IgD-negative memory B cell (primary cell): ENCODE results near the gene VPS16. TPM values are rescaled to one million over a fixed set of nuclear protein-coding genes. Genes with fewer than 3 reads are reported as not detected.
"Not testable (repeated sequence)": the region's sequence is repeated elsewhere in the genome, so short reads cannot be mapped to it uniquely, and the experiment has no call there.

Experiments used
- H3K27ac Mint-ChIP-seq, 3 donors: one replicate each; pipeline ENCODE4 v1.8.0; 2020 to 2022; ENCODE audit warnings: mild to moderate bottlenecking in 3 of 3, mixed read lengths in 3 of 3, moderate library complexity in 1 of 3
- H3K27me3 Mint-ChIP-seq: one replicate; pipeline ENCODE4 v1.8.0; 2021; ENCODE audit warnings: mixed read lengths
- H3K36me3 Mint-ChIP-seq: one replicate; pipeline ENCODE4 v1.8.0; 2020; ENCODE audit warnings: mild to moderate bottlenecking, mixed read lengths
- H3K4me1 Mint-ChIP-seq, 3 donors: one replicate each; pipeline ENCODE4 v1.8.0; 2020 to 2022; ENCODE audit warnings: mixed read lengths in 3 of 3, mild to moderate bottlenecking in 1 of 3
- H3K4me3 Mint-ChIP-seq, 4 donors: one replicate each; pipeline ENCODE4 v1.8.0; 2020 to 2022; ENCODE audit warnings: mild to moderate bottlenecking in 4 of 4, mixed read lengths in 4 of 4, moderate library complexity in 3 of 4
- H3K9me3 Mint-ChIP-seq, 3 donors: one replicate each; pipeline ENCODE4 v1.8.0; 2020 to 2021; ENCODE audit warnings: mixed read lengths in 3 of 3, mild to moderate bottlenecking in 1 of 3
- polyA plus RNA-seq: library from polyadenylated mRNA; unstranded; fragments of 300-500 nt; fragmentation: Illumina TruSeq; gene quantifications from one replicate; pipeline ENCODE4 v1.2.3, GENCODE V29; 2021

The VPS16 gene
- polyA plus RNA-seq, 1 donor from 2014 or later, result 22.4 TPM

DNA sequence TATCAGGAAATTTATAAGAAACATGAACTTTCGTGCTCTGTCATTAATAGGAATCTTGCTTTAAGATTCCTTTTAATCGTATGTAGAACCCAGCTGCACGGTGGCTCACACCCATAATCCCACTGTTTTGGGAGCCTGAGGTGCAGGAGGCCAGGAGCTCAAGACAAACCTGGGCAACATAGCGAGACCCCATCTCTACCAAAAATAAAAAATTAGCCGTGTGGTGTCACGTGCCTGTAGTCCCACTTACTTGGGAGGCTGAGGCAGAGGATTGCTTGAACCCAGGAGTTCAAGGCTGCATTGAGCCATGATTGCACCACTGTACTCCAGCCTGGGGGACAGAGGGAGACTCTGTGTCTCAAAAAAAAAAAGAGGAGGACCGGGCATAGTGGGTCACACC is 40.1 kb downstream of the VPS16 start:
- Mint-ChIP-seq H3K27ac (no peak overlapping the region), H3K4me1 (peaks cover 20 to 43% (median 39%) of the 10 kb centered on the region in 3 donors), H3K27me3 (no peaks in the 10 kb centered on the region), H3K9me3 (no peaks in the 10 kb centered on the region), H3K4me3 (no peak overlapping the region), H3K36me3 (peaks cover 3% of the 10 kb centered on the region)

- Mint-ChIP-seq H3K27ac (no peak overlapping the region), H3K9me3 (no peaks in the 10 kb centered on the region), H3K4me1 (peaks cover 25 to 35% (median 33%) of the 10 kb centered on the region in 3 donors), H3K4me3 (peak overlapping the region in 1 of 4 donors; percentile 73), H3K36me3 (peaks cover 7% of the 10 kb centered on the region), H3K27me3 (no peaks in the 10 kb centered on the region)
These were observed 43.4 kb downstream of the VPS16 start for GRCh38 chr20:2883726-2884637.

DNA sequence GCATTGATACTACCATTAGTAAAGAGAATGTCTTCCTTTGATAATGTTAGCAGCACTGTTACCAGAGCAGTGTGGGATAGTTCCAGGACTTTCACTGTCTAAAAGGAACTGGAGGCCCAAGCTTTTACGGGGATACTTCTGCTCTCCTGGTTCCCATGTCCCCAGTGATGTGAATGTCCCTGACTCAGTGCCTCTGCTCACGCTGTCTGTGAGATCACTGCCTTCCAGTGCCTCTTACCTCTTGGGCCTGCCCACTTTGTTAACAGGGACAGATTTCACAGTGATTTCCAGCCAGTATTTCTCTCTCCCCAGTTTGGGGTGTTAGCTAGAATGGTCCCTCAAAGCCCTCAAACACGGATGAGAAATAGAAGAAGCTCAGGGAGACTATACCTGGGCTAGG is 47.2 kb downstream of the VPS16 start:
- Mint-ChIP-seq H3K9me3 (no peaks in the 10 kb centered on the region), H3K4me1 (peaks cover 37 to 45% (median 40%) of the 10 kb centered on the region in 3 donors), H3K36me3 (peaks cover 11% of the 10 kb centered on the region), H3K27ac (peak overlapping the region in 1 of 3 donors; percentile 7), H3K4me3 (no peak overlapping the region), H3K27me3 (no peaks in the 10 kb centered on the region)

DNA sequence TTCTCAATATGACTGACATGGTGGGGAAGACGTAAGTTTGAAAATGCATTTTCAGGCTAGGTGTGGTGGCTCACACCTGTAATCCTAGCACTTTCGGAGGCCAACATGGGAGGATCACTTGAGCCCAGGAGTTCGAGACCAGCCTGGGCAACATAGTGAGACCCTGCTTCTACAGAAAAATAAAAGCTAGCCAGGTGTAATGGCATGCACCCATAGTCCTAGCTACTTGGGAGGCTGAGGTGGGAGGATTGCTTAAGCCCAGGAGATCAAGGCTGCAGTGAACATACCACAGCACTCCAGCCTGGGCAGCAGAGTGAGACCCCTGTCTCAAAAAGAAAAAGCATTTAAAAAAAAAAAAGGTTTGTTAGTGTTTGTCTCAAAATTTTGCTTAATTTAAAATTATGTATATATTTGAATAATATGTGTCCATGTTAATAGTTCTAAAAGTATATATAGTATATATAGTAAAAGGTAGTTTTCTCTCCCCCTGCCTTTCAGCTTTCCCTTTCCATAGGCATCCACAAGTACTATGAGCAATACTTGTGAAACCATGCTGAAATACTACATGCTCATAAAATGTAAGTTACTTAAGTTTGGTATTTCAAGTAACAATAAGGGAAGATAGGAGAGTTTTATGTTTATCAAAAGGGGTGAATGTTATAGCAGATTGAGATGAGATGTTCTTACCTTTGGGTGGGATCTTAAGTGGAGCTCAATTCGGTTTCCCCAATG is 47.8 kb downstream of the VPS16 start:
- H3K27me3 Mint-ChIP-seq, result no peaks in the 10 kb centered on the region
- H3K4me1 Mint-ChIP-seq, result peaks cover 37 to 48% (median 40%) of the 10 kb centered on the region in 3 donors
- no peaks in the 10 kb centered on the region for H3K9me3 Mint-ChIP-seq
- peaks cover 11% of the 10 kb centered on the region for H3K36me3 Mint-ChIP-seq
- no peak overlapping the region for H3K27ac Mint-ChIP-seq
- H3K4me3 Mint-ChIP-seq, result no peak overlapping the region

DNA sequence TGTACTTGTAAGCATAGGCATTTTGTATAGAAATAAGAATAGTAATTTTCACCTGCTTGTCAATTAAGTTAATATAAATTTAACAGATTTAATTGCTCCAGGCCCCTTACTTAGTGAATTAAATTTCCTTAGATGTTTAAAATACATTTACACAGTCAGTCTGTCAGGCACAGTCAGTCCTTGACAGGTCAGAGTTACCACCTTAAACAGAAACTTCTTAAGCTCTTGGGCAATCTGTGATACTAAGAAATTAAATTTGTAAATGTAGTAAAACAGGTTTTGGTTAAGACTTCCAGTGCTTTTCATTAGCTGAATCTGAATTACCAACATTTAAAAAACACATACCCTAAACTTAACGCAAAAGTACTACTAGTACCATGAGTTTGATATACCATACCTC is 48.7 kb downstream of the VPS16 start:
- no peak overlapping the region for H3K27ac Mint-ChIP-seq
- no peaks in the 10 kb centered on the region for H3K9me3 Mint-ChIP-seq
- H3K27me3 Mint-ChIP-seq, result no peaks in the 10 kb centered on the region
- H3K4me1 Mint-ChIP-seq, result peaks cover 32 to 44% (median 33%) of the 10 kb centered on the region in 3 donors
- no peak overlapping the region for H3K4me3 Mint-ChIP-seq
- H3K36me3 Mint-ChIP-seq, result peaks cover 12% of the 10 kb centered on the region

GRCh38 chr20:2889797-2890196 is 49.3 kb downstream of the VPS16 start:
- Mint-ChIP-seq H3K9me3 (no peaks in the 10 kb centered on the region), H3K27me3 (no peaks in the 10 kb centered on the region), H3K36me3 (peaks cover 13% of the 10 kb centered on the region), H3K4me1 (peaks cover 31 to 42% (median 32%) of the 10 kb centered on the region in 3 donors), H3K27ac (no peak overlapping the region), H3K4me3 (no peak overlapping the region)

DNA sequence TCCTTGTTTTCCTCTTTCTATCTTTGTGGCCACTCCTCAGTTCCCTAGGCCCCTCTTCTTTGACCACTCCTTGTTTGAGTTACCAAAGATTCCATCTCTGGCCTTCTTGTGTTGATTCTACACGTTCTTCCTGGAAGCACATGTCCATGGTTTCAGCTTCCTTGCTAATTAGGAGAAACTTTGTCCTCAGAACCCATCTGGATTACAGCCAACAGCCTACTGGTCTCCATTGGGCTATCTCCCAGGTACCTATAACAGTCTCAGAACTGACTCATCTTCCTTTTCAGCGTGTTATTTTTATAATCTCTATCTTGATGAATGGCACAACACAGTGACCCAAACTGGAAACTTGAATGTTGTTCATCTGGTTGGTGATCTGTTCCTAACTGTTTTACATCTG is 50.2 kb downstream of the VPS16 start:
- H3K27me3 Mint-ChIP-seq, result no peaks in the 10 kb centered on the region

DNA sequence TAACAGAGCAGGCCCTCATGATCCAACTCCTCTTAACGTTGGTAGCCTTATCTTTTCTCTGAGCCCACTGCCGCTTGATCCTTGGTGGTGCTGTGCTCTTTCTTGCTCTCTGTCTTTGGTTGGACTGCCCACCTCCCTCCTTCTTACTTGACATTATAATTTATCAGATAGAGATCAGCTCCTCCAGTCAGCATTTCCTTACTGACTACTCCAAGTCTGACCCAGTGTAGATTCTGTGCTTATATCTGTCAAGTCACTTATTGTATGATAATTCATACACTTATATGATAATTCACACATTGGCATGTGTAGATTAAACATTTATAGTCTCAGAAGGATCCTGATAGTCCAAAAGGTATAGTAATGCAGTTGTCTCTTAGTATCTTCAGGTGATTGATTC is 50.8 kb downstream of the VPS16 start:
- H3K27ac Mint-ChIP-seq, result no peak overlapping the region
- H3K9me3 Mint-ChIP-seq, result no peaks in the 10 kb centered on the region
- H3K4me1 Mint-ChIP-seq, result peaks cover 27 to 35% (median 28%) of the 10 kb centered on the region in 3 donors
- no peaks in the 10 kb centered on the region for H3K27me3 Mint-ChIP-seq
- no peak overlapping the region for H3K4me3 Mint-ChIP-seq
- peaks cover 10% of the 10 kb centered on the region for H3K36me3 Mint-ChIP-seq

More for the DNA sequence above, 50.2 kb downstream of the VPS16 start:
- H3K4me1 Mint-ChIP-seq, result peaks cover 26 to 34% (median 29%) of the 10 kb centered on the region in 3 donors
- H3K36me3 Mint-ChIP-seq, result peaks cover 10% of the 10 kb centered on the region
- H3K4me3 Mint-ChIP-seq, result no peak overlapping the region
- no peak overlapping the region for H3K27ac Mint-ChIP-seq
- no peaks in the 10 kb centered on the region for H3K9me3 Mint-ChIP-seq

- Mint-ChIP-seq H3K27ac (no peak overlapping the region), H3K9me3 (no peaks in the 10 kb centered on the region), H3K4me3 (peak overlapping the region in 1 of 4 donors; percentile 46), H3K27me3 (no peaks in the 10 kb centered on the region), H3K36me3 (peaks cover 10% of the 10 kb centered on the region), H3K4me1 (peaks cover 26 to 37% (median 31%) of the 10 kb centered on the region in 3 donors)
These were observed 51.8 kb downstream of the VPS16 start for GRCh38 chr20:2892376-2892775.

DNA sequence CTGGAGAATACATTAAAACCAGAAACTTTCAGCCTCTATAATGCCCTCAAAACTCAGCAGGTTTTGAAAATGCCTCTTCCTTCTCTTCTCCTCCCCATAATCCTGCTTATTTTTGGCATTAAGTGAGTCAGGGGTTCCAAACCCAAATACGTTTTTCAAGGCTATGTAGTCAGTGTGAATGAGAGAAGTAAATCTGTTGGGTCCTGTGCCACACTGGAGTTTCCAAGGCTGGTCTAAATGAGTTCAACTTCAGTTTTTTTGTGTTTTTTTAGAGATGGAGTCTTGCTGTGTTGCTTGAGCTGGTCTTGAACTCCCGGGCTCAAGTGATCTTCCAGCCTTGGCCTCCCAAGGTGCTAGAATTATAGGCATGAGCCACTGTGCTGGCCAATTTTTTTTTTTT is 53.7 kb downstream of the VPS16 start:
- Mint-ChIP-seq H3K36me3 (peaks cover 6% of the 10 kb centered on the region), H3K4me3 (no peak overlapping the region), H3K27ac (no peak overlapping the region), H3K9me3 (no peaks in the 10 kb centered on the region), H3K4me1 (peaks cover 18 to 31% (median 29%) of the 10 kb centered on the region in 3 donors), H3K27me3 (no peaks in the 10 kb centered on the region)

DNA sequence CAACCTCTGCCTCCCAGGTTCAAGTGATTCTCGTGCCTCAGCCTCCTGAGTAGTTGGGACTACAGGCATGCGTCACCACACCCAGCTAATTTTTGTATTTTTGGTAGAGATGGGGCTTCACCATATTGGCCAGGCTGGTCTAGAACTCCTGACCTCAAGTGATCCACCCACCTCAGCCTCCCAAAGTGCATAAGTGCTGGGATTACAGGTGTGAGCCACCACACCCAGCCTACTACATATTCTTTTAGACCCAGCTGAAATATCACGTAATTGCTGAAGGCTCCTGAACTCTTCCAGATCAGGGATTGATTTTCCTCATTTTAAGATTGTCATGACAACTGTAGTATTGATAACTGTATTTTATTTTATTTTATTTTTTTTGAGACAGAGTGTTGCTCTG is 54.6 kb downstream of the VPS16 start:
- H3K9me3 Mint-ChIP-seq, H3K4me3 Mint-ChIP-seq, H3K36me3 Mint-ChIP-seq: not testable (repeated sequence)

GRCh38 chr20:2899243-2899642 is 58.7 kb downstream of the VPS16 start:
- H3K4me3 Mint-ChIP-seq, result no peak overlapping the region

More for the DNA sequence above, 54.6 kb downstream of the VPS16 start:
- H3K4me1 Mint-ChIP-seq, result peaks cover 18 to 33% (median 31%) of the 10 kb centered on the region in 3 donors
- not testable (repeated sequence) for H3K27ac Mint-ChIP-seq, H3K27me3 Mint-ChIP-seq

DNA sequence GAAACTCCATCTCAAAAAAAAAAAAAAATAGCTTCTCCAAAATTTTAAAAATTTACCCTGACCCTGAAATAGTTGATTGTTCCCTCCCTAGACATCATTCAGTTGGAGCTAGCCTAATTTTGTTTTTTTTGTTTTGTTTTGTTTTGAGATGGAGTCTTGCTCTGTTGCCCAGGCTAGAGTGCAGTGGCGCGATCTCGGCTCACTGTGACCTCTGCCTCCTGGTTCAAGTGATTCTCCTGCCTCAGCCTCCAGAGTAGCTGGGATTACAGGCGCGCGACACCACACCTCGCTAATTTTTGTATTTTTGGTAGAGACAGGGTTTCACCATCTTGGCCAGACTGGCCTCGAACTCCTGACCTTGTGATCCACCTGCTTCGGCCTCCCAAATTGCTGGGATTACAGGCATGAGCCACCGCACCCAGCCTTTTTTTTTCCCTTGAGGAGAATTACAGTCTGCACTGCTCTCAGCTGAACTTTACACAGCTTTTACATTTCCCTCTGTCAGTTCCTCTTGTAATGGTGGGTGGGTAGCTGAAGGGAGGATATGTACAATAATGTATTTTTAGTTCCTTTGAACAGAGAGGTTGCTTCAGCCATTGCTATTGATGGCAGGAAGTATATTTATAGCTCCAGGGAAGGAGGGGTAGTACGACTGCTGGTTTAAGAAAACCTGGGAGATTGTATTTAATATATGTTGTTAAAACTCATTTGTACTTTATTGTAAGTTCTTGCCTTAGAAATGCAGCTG is 60.5 kb downstream of the VPS16 start:
- Mint-ChIP-seq H3K4me1 (peaks cover 17 to 35% (median 29%) of the 10 kb centered on the region in 3 donors), H3K36me3 (peaks cover 4% of the 10 kb centered on the region), H3K27me3 (no peaks in the 10 kb centered on the region), H3K4me3 (peak overlapping the region in 3 of 4 donors; percentile 34 to 69 (median 41)), H3K27ac (peak overlapping the region in 2 of 3 donors; percentile 12 to 60), H3K9me3 (peaks cover 0 to 2% (median 0%) of the 10 kb centered on the region in 3 donors)

More at GRCh38 chr20:2899243-2899642, 58.7 kb downstream of the VPS16 start:
- H3K36me3 Mint-ChIP-seq, result peaks cover 5% of the 10 kb centered on the region
- H3K27ac Mint-ChIP-seq, result no peak overlapping the region
- peaks cover 17 to 35% (median 27%) of the 10 kb centered on the region in 3 donors for H3K4me1 Mint-ChIP-seq
- no peaks in the 10 kb centered on the region for H3K9me3 Mint-ChIP-seq
- H3K27me3 Mint-ChIP-seq, result no peaks in the 10 kb centered on the region

DNA sequence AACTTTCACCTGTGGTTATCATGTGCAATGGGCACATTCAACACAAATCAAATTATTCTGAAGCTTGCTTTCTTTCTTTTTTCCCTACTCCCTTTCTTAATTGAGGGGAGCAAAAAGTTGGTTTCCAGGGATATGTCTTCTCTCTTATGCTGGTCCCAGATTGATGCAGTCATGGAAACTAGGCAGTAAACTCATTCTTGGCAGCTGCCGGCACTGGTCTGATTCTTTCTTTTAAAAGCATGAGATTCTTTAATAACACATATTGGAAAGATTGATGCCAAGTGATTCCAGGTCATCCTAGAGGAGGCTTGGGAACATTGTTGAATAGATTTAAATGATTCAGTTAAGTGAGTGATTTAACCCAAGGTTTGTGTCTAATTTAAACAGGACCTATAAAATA is 61.7 kb downstream of the VPS16 start:
- Mint-ChIP-seq H3K4me3 (no peak overlapping the region), H3K9me3 (peaks cover 0 to 2% (median 0%) of the 10 kb centered on the region in 3 donors), H3K27ac (peak overlapping the region in 1 of 3 donors; percentile 65), H3K27me3 (no peaks in the 10 kb centered on the region), H3K36me3 (peaks cover 4% of the 10 kb centered on the region), H3K4me1 (peaks cover 14 to 26% (median 23%) of the 10 kb centered on the region in 3 donors)
